HG03442 (cell line): Measurements from ENCODE around the gene CHST5.

Source experiments
- ATAC-seq: cut with Tn5 transposase; IDR thresholded peaks from one replicate; pipeline ENCODE4 v1.9.1; 2021; ENCODE audit warnings: mild to moderate bottlenecking, moderate library complexity; ENCODE audit not compliant: unreplicated experiment

The CHST5 gene

GRCh38 chr16:75535901-75536300 is at the start of gene CHST5:
Gene CHST5, minus strand, starts transcription at chr16:75536108. Its CDS starts 5,724 bp downstream, at chr16:75530384.
- ATAC-seq, result no peak

- ATAC-seq, result peak; percentile 48
Measured at GRCh38 chr16:75584108-75584507, 48.2 kb upstream of the CHST5 start.

- ATAC-seq, result no peak
Measured at GRCh38 chr16:75579281-75579834, 43.5 kb upstream of the CHST5 start.

- no peak for ATAC-seq
Measured at GRCh38 chr16:75578725-75579124, 42.8 kb upstream of the CHST5 start.

GRCh38 chr16:75578212-75578611 is 42.3 kb upstream of the CHST5 start:
- ATAC-seq, result no peak

GRCh38 chr16:75576384-75576811 is 40.5 kb upstream of the CHST5 start:
- ATAC-seq, result peak; percentile 77

- no peak for ATAC-seq
Measured at GRCh38 chr16:75575958-75576357, 40.0 kb upstream of the CHST5 start.

- ATAC-seq, result no peak
Measured at GRCh38 chr16:75573955-75574354, 38.0 kb upstream of the CHST5 start.

- no peak for ATAC-seq
Measured at GRCh38 chr16:75572864-75573542, 37.1 kb upstream of the CHST5 start.

GRCh38 chr16:75570396-75571065 is 34.6 kb upstream of the CHST5 start:
- peak; percentile 20 for ATAC-seq

- ATAC-seq, result no peak
Measured at GRCh38 chr16:75567911-75568310, 32.0 kb upstream of the CHST5 start.

GRCh38 chr16:75566758-75567255 is 30.9 kb upstream of the CHST5 start:
- no peak for ATAC-seq

- ATAC-seq, result peak; percentile 61
Measured at GRCh38 chr16:75566040-75566757, 30.3 kb upstream of the CHST5 start, which contains the start of gene GABARAPL2. Gene GABARAPL2, plus strand, starts transcription at chr16:75566379. Its CDS starts 108 bp downstream, at chr16:75566487.

GRCh38 chr16:75565640-75566039 is 29.7 kb upstream of the CHST5 start:
- ATAC-seq, result no peak

- no peak for ATAC-seq
Measured at GRCh38 chr16:75559564-75560372, 23.9 kb upstream of the CHST5 start.

- ATAC-seq, result no peak
Measured at GRCh38 chr16:75558846-75559401, 23.0 kb upstream of the CHST5 start.

- no peak for ATAC-seq
Measured at GRCh38 chr16:75556431-75556950, 20.6 kb upstream of the CHST5 start.

- peak; percentile 97 for ATAC-seq
Measured at GRCh38 chr16:75555707-75556430, 20.0 kb upstream of the CHST5 start, which contains the start of gene TMEM231. Gene TMEM231, minus strand, starts transcription at chr16:75556252. Its CDS starts 43 bp downstream, at chr16:75556209.

- ATAC-seq, result peak; percentile 26
Measured at GRCh38 chr16:75555213-75555706, 19.4 kb upstream of the CHST5 start.
